Muscle layer of duodenum (tissue), 2 donors: ENCODE results near the gene GLYR1.

ENCODE experiments used
- H3K27ac ChIP-seq: one replicate; pipeline ENCODE4 v1.7.0; 2013; ENCODE audit warnings: mild to moderate bottlenecking, low read length
- H3K27me3 ChIP-seq: one replicate; pipeline ENCODE4 v1.7.0; 2013; ENCODE audit warnings: low read depth, mild to moderate bottlenecking, control low read depth, low read length
- H3K36me3 ChIP-seq, 2 donors: one replicate each; pipeline ENCODE4 v1.7.0; 2013; ENCODE audit warnings: low read length in 2 of 2, control low read depth in 1 of 2, mild to moderate bottlenecking in 1 of 2; ENCODE audit not compliant: insufficient read depth in 2 of 2, control insufficient read depth in 1 of 2
- H3K4me1 ChIP-seq, 2 donors: one replicate each; pipeline ENCODE4 v1.7.0; 2013; ENCODE audit warnings: low read length in 2 of 2, mild to moderate bottlenecking in 2 of 2, control low read depth in 1 of 2, moderate library complexity in 1 of 2; ENCODE audit not compliant: insufficient read depth in 2 of 2, control insufficient read depth in 1 of 2
- H3K4me3 ChIP-seq, 2 donors: one replicate each; pipeline ENCODE4 v1.7.0; 2013; ENCODE audit warnings: low read length in 2 of 2, low read depth in 1 of 2, mild to moderate bottlenecking in 1 of 2
- H3K9me3 ChIP-seq, 2 donors: one replicate each; pipeline ENCODE4 v1.7.0; 2013; ENCODE audit warnings: low read length in 2 of 2, control low read depth in 1 of 2, mild to moderate bottlenecking in 1 of 2; ENCODE audit not compliant: control insufficient read depth in 1 of 2
- donor health status: healthy.

Gene GLYR1

DNA sequence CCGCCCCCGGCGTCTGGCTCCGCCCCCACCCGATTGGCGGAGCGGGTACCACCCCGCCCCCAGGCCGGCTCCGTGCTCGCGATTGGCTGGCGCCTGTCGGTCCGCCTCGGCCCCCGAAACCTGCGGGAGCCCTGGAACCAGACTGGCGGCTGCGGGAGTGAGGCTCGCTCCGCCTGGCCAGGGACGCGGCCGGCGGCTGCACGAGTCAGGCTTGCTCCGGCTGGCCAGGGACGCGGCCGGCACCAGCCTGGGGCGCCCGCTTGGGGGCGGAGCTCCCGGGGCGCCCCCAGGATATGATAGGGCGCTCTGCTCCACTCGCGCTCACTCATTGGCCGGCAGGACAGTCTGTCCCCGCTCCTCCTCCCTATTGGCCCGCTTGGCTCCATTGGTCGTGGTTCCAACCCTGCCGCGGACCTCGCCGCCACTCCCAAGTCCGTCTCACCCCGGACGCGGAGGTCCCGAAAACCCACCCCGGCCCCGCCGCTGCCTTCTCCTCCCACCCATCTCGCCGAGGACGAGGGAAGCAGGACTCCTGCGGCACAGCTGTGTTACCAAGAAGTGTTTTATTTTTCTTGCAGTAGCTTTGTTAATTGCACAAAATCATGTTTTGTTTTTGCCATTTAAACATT lies 44.3 kb downstream of the GLYR1 start:
- peaks cover 7 to 51% of the 10 kb centered on the region in 2 donors for H3K36me3 ChIP-seq
- H3K4me1 ChIP-seq, result peaks cover 0 to 40% of the 10 kb centered on the region in 2 donors
- H3K4me3 ChIP-seq, result peak overlapping the region; percentile 64 to 95
- no peaks in the 10 kb centered on the region for H3K9me3 ChIP-seq
- peak overlapping the region; percentile 14 for H3K27ac ChIP-seq
- H3K27me3 ChIP-seq, result no peaks in the 10 kb centered on the region

DNA sequence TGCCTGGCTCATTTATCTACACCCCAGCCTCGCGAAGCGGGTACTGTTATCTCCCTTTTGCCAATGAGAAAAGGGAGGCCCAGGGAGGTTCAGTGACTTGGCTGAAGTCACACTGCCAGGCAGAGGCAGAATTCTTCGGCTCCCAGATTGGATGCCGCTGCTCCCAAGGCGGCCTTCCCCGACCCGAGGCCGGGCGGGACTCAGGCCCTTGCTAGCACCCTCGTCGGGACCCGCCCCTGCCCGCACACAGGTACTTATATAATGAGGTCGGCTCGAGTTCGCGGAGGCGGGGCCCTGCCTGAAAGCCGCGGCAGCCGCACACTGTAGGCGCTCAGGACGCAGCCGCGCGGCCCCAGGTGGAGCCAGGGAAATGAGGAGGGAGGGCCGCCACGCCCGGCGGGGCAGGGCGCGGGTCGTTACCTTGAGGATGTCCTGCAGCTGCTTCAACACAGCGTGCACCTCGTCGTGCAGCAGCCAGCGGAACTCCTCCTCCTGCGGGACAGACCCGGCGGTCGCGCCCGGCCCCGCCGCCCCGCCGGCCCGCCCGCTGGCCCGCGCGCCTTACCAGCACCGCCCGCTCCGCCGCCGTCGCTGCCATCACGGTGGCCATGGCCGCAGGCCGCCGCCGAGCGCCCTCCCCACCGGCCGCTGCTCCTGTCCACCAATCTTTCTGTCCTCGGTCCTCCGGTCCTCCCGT lies 45.0 kb downstream of the GLYR1 start, which contains the start of gene ROGDI:
TSS of gene ROGDI (minus strand) at position 672 of the 697 bp plus-strand sequence. CDS start at position 610, 62 bp downstream.
- peak within 1 kb of the TSS; percentile 72 for H3K27ac ChIP-seq
- peak within 1 kb of the TSS; percentile 68 to 95 for H3K4me3 ChIP-seq
- H3K9me3 ChIP-seq, result no peaks in the 10 kb centered on the region
- no peaks in the 10 kb centered on the region for H3K27me3 ChIP-seq
- peaks cover 7 to 51% of the 10 kb centered on the region in 2 donors for H3K36me3 ChIP-seq
- peaks cover 0 to 40% of the 10 kb centered on the region in 2 donors for H3K4me1 ChIP-seq

DNA sequence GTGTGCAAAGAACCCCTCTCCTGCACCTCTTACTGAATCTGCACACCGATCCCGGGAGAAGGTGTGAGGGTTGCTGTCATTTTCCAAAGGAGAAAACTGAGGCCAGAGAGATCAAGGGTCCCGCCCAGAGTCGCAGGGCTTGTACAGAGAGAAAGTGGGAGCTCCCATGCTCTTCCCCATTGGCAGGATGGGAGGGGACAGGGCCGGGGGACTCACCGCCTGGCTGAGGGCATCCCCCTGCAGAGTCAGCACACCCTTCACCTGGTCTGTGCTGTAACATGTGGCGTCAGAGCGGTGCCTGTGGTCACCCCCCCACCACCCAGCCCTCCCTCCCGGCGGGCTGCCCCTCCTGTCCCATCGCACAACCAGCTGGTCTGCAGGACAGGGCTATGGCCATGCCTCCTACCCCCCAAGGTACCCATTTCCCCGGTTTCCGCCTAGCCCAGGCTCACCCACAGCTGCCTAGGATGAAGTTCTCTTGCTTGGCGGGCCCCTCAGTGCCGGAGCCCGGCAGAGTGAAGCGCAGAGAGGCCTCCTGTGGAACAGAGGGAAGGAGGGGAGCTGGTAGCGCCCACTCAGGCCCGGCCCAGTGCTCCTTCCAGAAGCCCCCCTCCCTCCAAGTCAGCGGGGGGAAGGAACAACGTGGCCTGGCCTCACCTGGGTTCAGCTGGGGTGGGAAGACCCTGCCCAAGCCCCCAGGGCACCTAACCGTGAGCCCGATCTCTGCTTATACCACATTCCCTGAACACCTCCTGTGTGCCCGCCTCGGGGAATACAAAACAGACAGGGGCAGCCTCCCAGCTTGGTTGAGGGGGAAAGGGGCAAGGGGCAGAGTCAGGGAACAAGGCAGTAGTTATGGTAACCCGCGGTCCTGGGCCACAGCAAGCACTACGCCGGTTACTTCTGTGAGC lies 45.8 kb downstream of the GLYR1 start:
- H3K27ac ChIP-seq, result peak overlapping the region; percentile 72
- H3K36me3 ChIP-seq, result peaks cover 7 to 51% of the 10 kb centered on the region in 2 donors
- H3K4me3 ChIP-seq, result peak overlapping the region; percentile 68 to 95
- H3K9me3 ChIP-seq, result no peaks in the 10 kb centered on the region
- no peaks in the 10 kb centered on the region for H3K27me3 ChIP-seq
- peaks cover 0 to 40% of the 10 kb centered on the region in 2 donors for H3K4me1 ChIP-seq

DNA sequence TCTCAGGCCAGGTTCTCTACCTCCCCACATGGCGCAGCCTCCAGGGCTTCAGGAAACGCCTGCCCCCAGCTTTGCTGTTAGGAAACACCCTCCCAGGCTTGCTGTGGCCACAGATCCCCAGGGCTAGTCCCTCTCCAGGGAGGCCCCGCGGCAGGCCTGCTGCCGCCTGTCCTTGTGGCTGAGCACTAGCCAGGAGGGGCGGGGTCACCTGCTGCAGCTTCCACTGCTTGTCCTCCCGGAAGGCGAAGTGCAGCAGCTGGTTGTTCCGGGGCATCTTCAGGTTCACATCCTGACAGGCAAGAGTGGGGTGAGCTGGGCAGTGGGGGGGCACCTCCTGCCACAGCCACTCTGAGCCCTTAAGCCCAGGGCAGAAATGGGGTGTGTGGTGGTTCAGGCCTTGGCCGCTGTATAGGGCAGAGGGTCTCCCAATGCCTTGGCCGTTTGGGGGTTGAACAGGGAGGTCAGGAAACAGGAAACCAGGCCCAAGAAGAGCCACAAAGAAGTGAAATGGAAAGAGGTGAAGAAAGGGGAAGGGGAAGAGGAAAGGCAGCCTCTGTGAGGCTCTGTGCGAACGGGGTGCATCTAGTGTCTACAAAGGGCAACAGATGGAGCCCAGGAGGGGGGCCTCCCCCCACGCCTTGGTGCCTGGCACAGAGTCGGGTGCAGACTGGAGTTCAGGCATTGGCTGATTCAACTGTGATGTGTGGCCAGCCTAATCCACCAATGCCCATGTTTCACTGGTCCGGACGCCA lies 46.6 kb downstream of the GLYR1 start:
- Histone ChIP-seq H3K4me3 (peak overlapping the region; percentile 21 to 24), H3K27ac (no peak overlapping the region), H3K27me3 (no peaks in the 10 kb centered on the region), H3K4me1 (peaks cover 0 to 40% of the 10 kb centered on the region in 2 donors), H3K36me3 (peaks cover 7 to 57% of the 10 kb centered on the region in 2 donors), H3K9me3 (no peaks in the 10 kb centered on the region)

DNA sequence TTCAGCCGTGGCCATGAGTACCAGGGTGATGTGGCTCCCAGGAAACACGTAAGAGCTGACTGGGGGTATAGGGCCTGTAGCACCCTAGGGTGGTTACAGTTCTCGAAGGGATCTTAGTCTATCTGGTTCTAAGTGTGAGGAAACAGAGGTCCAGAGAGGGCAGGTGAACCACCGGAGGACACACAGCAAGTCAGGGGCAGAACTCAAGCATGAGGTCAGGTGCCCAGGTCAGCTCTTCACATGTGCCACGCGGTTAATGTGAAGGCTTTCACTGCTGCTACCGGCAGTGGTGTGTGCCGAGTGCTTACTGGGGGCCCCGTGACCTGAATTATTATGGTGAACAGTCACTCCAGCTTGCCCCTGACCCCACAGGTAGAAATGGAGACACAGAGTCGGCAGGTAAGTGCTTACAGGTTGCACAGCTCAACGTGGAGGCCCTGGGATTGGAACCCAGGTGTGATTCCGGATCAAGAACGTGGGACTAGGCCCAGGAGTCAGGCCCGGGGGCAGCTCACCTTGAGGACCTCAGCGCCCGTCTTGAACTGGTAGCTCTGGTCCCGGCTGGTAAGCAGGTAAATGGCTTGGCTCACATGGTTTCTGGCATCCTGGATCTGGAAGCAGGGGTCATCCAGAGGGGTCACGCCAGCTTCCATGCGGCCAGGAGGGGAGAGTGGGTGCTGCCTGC lies 47.8 kb downstream of the GLYR1 start:
- no peaks in the 10 kb centered on the region for H3K9me3 ChIP-seq
- H3K4me3 ChIP-seq, result no peak overlapping the region
- H3K36me3 ChIP-seq, result peaks cover 7 to 47% of the 10 kb centered on the region in 2 donors
- H3K27ac ChIP-seq, result no peak overlapping the region
- no peaks in the 10 kb centered on the region for H3K27me3 ChIP-seq
- peaks cover 0 to 30% of the 10 kb centered on the region in 2 donors for H3K4me1 ChIP-seq

DNA sequence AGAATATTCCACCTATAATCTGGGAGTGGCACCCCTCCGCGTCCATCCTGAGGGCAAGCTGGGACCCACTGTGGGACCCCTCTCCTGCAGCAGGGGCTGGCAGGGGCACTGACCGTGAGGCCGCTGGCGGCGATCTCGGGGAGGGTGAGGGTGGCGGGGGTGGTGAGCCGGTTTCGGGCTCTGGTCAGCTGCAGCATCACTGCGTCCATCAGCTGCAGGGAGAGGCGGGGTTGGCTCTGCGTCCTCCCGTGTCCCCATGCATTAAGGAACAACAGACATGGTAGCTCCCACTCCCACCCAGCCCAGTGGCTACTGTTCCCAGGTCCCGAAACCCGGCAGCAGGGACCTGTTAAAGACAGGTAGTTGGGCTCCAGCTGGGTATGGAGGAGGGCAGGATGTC lies 48.6 kb downstream of the GLYR1 start:
- no peak overlapping the region for H3K4me3 ChIP-seq
- H3K36me3 ChIP-seq, result peaks cover 7 to 43% of the 10 kb centered on the region in 2 donors
- no peaks in the 10 kb centered on the region for H3K27me3 ChIP-seq
- H3K4me1 ChIP-seq, result peaks cover 0 to 21% of the 10 kb centered on the region in 2 donors
- H3K9me3 ChIP-seq, result no peaks in the 10 kb centered on the region
- H3K27ac ChIP-seq, result no peak overlapping the region

DNA sequence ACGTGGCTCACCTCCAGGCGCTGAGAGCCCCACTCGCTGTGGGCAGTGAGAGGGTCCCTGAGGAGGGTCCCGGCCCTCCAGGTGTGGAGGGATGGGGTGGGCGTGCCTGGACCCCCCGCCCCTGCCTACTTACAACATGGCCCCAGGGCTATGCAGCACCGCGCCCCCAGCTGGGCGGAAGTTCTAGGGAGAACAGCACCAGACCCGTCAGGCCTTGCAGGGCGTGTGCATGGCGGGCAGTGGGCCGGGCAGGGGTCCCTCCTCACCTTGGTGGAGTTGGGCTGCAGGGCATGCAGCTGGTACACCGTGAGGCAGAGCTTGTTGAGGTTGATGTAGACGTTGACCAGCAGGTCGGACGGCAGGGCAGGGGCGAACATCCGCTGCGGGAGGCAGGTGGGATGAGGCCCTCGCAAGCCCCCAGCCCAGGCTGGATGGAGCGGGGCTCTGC lies 49.3 kb downstream of the GLYR1 start:
- H3K27me3 ChIP-seq, result no peaks in the 10 kb centered on the region
- H3K9me3 ChIP-seq, result no peaks in the 10 kb centered on the region
- H3K4me1 ChIP-seq, result peaks cover 0 to 18% of the 10 kb centered on the region in 2 donors
- no peak overlapping the region for H3K27ac ChIP-seq
- H3K4me3 ChIP-seq, result no peak overlapping the region
- H3K36me3 ChIP-seq, result peaks cover 7 to 43% of the 10 kb centered on the region in 2 donors

DNA sequence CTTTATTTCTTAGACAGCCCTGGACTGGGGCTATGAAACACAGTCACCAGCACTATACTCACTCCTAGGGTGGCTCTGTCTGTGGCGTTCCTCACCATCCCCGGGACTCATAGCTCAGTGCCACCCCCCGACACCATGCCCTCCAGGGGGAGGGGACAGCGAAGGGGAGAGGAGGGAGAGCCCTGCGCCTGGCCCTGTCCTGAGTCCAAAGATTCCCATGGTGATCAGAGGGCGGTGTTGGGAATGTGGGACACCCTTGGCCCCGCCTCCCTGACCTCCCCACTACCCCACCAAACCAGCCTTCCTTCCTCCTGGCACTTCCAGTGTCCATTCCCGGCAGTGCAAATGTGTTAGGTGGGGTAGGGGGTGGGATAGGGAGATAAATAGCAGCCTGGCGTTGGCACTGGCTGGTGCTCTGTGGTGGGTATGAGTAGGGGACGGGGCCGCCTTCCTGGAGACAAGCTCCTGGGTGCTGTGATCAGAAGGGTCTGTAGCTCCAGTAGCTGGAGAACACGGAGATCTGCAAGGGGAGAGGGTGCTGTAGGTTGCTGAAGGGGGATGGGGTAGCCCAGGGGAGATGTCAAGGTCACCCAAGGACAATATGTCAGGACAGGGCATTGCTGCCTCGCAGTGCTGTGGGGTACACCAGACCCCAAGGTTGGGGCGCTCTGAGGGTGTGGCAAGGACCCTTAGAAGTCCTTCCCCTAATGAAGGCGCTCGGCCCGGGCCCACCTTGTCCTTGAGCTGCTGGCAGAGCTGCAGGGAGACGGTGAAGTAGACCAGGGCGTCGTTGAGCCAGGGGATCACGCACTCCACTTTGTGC lies 49.9 kb downstream of the GLYR1 start:
- Histone ChIP-seq H3K27ac (no peak overlapping the region), H3K9me3 (no peaks in the 10 kb centered on the region), H3K27me3 (no peaks in the 10 kb centered on the region), H3K4me3 (no peak overlapping the region), H3K36me3 (peaks cover 7 to 43% of the 10 kb centered on the region in 2 donors), H3K4me1 (peaks cover 0 to 18% of the 10 kb centered on the region in 2 donors)

DNA sequence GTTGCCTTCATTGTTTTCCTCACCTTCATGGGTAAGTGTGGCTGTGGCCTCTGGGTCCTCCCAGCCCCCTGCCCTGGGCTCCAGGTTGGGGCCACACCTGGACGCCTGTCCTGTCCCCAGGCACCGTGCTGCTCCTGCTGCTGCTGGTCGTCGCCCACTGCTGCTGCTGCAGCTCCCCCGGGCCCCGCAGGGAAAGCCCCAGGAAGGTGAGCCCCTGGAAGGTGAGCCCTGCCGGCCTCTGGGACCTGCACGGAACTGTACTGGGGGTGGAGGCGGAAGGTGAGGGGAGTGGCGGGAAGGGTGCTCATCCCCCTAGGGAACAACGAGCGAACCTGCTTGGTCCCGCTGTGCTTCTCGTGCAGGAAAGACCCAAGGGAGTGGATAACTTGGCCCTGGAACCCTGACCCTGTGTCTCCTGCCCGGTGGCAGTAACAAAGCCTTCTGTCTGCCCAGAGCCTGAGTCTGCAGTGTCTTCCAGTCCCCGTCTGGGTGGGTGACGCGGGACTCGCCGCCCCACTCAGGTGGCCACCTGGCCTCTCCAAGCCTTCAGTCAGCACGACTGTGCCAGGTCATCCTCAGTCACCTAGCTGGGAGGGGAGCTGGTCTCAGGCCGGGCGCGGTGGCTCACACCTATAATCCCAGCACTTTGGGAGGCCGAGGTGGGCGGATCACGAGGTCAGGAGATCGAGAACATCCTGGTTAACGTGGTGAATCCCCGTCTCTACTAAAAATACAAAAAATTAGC lies 51.1 kb downstream of the GLYR1 start:
- peaks cover 0 to 8% of the 10 kb centered on the region in 2 donors for H3K4me1 ChIP-seq
- H3K36me3 ChIP-seq, result peaks cover 7 to 43% of the 10 kb centered on the region in 2 donors
- H3K27ac ChIP-seq, result no peak overlapping the region
- H3K9me3 ChIP-seq, result no peaks in the 10 kb centered on the region
- H3K4me3 ChIP-seq, result peak overlapping the region in 1 of 2 donors; percentile 33
- no peaks in the 10 kb centered on the region for H3K27me3 ChIP-seq
